GM10266 (cell line): ENCODE data around the gene PARD3B.

Experiments used
- DNase-seq: peaks from one replicate; pipeline ENCODE4 v3.0.0; 2012; ENCODE audit errors: extremely low spot score
- CTCF ChIP-seq: IDR thresholded peaks from 2 replicates; pipeline ENCODE4 v1.5.1; 2012; ENCODE audit warnings: mild to moderate bottlenecking, low read depth; ENCODE audit not compliant: control insufficient read depth, insufficient read depth; ENCODE audit errors: missing control alignments

PARD3B gene

GRCh38 chr2:205017912-205018311, 472.6 kb downstream of the PARD3B start:
- DNase-seq, result no peak
- TF ChIP-seq CTCF, result no peak

- no peak for DNase-seq
- no peak for TF ChIP-seq CTCF
Measured at GRCh38 chr2:205020673-205021072, 475.4 kb downstream of the PARD3B start.

- DNase-seq, result no peak
Measured at GRCh38 chr2:205022841-205023240, 477.6 kb downstream of the PARD3B start.

GRCh38 chr2:205024822-205025518, 479.7 kb downstream of the PARD3B start:
- no peak for DNase-seq
- no peak for TF ChIP-seq CTCF

More at GRCh38 chr2:205022841-205023240, 477.6 kb downstream of the PARD3B start:
- TF ChIP-seq CTCF, result no peak

- TF ChIP-seq CTCF, result no peak
- DNase-seq, result no peak
Measured at GRCh38 chr2:205025580-205026240, 480.4 kb downstream of the PARD3B start.

- no peak for DNase-seq
- TF ChIP-seq CTCF, result no peak
Measured at GRCh38 chr2:205030695-205031094, 485.4 kb downstream of the PARD3B start.

- DNase-seq, result no peak
Measured at GRCh38 chr2:205032093-205032551, 486.8 kb downstream of the PARD3B start.

More at GRCh38 chr2:205032093-205032551, 486.8 kb downstream of the PARD3B start:
- TF ChIP-seq CTCF, result no peak
